GM15510 (cell line): ENCODE results near the gene IQSEC1.
A peak's percentile ranks its signal among the peaks of the same experiment; 100 is the strongest.

Experiments
- POLR2A ChIP-seq: IDR thresholded peaks from 3 replicates; pipeline ENCODE4 v1.6.1; 2011; ENCODE audit warnings: borderline replicate concordance; ENCODE audit not compliant: insufficient read length; ENCODE audit errors: extremely low read depth

IQSEC1 gene

DNA sequence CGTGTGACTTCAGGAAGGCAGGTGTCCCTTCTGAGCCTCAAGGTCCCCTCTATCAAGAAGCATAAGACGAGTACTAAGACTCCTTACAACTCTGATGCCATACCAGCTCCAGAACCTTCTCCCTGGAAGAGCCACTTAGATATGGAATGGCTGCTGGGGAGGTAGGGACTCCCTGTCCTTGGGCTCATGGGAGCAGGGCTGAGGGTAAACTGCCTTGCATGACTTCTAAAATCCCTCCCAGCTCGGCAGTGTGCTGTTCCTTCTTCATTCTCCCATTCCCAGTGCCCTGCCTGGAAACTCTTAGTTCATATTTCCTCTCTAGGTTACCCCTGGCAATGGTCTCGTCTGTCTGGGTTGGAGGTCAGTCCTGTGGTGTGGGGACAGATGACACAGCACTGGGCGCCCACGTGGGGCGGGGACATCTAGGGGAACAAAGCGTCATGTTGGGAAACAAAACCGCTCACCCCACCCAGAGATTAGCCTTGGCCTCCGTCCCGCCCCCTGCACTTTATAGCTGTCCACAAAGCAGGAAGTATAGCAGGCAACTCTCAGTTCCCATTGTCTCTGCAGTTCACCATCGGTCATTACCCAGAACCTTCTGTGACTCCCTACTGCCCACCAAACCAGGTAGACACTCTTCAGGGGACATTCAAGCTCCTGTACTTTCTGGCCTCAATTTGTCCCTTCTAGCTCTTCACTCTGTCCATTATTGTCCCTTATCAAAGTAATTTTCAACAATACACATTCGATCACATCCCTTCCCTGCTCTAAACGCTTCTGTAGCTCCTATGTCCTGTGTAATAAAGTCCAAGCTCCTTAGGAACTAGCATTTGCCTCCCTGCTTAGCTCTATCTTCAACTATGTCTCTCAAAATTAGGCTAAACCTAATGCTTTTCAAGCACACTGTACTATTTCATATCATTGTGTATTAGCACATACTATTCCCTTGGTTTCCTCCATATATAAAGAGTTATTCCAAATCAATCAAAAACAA is 73.8 kb downstream of the IQSEC1 start:
- TF ChIP-seq POLR2A = peak; percentile 30

DNA sequence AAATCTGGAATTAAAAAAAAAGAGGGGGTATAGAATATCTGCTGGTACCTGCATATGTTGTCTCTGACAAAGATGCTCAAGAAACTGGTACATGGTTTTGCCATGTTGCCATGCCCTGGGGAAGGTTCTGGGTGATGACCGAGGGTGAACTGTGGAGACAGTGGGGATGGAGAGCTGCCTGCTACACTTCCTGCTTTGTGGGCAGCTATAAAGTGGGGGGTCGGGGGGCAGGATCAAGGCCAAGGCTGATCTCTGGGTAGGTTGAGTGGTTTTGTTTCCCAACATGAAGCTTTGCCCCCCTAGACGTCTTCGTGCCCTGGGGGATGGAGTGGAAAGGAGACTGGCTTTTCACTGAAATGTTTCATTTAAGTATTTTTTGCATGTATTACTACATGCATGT is 74.6 kb downstream of the IQSEC1 start:
- no peak for TF ChIP-seq POLR2A

- TF ChIP-seq POLR2A = no peak
Measured at GRCh38 chr3:12997387-12997786, 75.8 kb downstream of the IQSEC1 start.

DNA sequence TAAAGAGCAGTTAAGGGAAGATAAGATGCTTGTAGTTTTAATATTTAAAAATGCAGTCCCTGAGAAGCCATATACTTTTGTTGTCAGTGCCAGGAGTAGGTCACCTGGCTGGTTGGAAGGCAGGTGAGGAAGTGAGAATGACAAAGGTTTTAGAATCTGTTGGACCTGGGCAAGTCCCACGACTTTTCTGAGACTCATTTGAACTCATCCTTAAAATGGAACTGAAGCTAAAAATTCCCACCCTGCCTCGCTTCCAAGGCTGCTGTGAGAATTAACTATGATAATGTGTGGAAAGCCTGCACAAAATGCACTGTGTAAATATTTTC is 77.1 kb downstream of the IQSEC1 start:
- TF ChIP-seq POLR2A = no peak

DNA sequence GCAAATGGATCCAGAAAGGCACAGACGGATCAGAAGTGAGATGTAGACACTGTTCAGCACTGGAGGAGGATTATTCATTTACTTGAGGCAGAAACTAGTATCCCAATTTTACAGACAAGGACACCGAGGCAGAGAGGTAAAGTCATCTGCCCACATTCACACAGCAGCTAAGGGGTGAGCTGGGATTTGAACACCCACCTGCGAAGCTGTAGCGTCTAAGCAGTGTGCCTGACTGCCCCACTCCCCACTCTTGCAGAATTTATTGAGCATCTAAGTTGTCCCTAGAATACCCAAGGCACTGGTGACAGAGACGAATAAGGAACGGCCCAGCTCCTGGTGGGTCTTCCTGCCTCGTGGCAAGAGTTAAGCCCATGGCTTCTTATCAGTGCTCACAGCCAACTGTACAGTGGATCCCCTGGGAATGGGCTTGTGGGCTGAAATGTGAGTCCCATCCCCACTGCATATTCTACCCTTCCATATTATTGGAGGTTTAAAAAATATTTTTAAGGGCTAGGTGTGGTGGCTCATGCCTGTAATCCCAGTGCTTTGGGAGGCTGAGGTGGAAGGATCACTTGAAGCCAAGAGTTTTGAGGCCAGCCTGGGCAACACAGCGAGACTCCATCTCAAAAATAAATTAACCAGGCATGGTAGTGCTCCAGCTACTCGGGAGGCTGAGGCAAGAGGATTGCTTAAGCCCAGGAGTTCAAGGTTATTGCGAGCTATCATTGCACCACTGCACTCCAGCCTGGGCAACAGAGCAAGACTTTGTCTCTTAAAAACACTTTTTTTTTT is 77.6 kb downstream of the IQSEC1 start:
- no peak for TF ChIP-seq POLR2A

DNA sequence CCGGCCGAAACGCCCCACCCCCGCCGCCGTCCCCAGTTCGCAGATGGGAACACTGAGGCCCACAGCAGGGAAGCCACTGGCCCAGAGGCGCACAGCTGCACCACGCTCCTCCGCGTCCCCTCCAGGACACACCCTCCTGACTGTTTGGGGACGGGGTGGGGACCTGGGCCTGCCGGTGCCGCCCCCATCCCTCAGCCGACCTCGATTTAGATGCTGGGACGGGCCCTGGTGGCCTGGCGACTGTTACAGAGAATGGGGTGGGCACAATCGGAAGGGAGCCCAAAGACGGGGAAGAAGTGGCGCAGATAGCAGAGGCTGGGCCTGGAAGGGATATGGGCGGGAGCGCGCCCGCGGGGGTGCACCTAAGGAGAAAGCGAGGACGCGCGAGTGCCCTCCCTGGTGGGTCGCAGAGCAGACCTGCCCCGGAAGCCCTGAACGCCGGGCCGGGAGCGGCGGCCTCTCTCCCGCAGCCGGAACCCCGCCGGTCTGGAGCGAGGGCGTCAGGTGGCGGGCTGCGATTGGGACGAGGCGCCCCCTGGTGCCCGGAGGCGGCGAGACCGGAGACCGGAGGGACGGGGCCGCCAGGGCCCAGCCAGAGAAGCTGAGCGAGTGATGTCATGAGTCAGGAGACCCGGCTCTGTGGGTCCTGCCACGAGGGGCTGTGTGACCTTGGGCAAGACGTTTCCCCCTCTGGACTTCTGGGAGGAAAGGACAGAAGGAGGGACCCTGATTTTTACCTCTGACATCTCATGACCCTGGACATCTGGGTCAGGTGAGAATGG is 78.4 kb downstream of the IQSEC1 start:
- peak; percentile 43 for TF ChIP-seq POLR2A

DNA sequence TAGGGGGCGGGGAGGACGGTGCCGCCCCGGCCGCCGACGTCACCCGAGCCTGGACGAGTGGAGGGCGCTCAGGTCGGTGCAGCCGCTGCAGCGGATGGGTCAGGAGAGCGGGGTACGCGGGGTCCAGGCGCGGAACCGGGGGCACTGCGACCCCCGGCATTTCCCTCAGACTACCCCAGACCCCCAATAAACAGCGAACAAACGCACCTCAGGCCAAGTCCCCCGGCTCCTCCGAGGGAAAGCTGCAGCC is 78.9 kb downstream of the IQSEC1 start:
- no peak for TF ChIP-seq POLR2A

GRCh38 chr3:12993517-12994356 is 79.5 kb downstream of the IQSEC1 start:
- no peak for TF ChIP-seq POLR2A

DNA sequence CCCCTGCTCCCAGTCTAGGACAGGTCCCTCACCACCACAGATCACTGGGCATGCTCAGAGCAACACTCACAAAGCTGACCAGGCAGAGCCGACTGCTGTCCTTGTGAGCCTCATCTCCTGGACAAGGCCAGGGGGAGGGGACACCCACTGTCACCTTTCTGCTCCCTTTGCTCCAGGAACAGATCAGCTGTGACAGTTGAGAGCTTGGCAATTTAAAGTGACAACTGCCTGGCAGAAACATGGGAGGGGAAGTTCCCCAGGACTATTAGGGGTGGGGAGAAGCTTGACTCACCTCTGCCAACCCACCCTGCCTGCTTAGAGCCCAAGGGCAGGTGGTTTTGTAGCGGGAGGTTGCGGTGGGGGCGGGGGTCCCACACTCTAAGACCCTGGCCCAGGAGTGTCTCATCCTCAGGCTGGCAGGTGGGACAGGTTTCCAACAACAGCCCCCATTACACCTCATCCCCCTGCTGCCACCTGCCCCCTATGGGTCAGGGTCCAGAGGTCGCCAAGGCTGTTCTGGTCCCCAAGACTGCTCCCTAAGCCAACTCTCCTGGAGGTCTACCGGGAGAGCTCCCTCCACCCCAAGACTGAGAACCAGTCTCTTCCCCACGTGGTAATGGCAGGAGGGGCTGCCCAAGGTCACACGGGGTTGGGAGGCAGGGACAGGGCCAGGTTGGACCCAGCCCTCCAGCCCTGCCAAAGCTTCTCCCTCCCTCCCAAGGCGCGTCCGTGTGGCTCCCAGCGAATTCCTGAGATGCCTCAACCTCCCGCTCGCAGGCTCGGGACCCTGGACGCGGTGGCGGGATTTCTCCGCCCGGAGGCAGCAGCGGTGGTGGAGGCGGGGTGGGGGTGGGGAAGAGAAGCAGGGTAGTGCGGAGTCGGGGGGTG is 80.4 kb downstream of the IQSEC1 start:
- no peak for TF ChIP-seq POLR2A

GRCh38 chr3:12991861-12992281 is 81.4 kb downstream of the IQSEC1 start:
- no peak for TF ChIP-seq POLR2A

GRCh38 chr3:12991481-12991837 is 81.8 kb downstream of the IQSEC1 start:
- no peak for TF ChIP-seq POLR2A

DNA sequence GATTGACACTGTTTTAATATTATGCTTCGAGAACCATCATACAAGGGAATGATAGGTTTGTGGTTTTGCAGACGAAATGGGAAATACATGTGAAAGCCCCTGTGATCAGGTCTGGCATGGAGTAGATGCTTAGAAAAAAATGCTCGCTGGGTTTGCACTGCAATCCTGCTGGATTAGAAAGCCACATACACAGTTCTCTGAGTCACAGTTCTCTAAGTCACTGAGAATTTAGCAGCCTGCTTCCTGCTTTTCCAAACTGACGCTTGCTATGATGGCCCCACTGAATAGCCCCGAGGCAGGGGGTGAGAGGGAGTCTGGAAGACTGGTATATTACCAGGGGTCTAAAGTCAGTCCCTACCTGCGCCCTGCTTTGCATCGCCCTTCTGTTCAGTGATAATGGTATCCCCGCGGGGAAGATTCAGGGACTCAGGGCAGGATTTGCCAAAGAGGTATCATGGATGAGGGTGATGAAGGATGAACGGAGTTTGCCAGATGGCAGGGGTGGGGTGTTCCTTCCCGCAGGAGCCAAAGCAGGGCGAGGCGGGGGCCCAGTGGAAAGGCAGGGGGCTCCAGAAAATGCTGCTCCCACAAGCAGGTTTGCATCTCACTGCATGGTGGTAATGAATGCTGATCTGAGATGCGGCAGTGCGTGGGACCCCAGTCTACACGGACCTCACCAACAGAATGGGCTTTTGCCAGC is 82.3 kb downstream of the IQSEC1 start:
- no peak for TF ChIP-seq POLR2A

GRCh38 chr3:12990306-12990705 is 82.9 kb downstream of the IQSEC1 start:
- no peak for TF ChIP-seq POLR2A

DNA sequence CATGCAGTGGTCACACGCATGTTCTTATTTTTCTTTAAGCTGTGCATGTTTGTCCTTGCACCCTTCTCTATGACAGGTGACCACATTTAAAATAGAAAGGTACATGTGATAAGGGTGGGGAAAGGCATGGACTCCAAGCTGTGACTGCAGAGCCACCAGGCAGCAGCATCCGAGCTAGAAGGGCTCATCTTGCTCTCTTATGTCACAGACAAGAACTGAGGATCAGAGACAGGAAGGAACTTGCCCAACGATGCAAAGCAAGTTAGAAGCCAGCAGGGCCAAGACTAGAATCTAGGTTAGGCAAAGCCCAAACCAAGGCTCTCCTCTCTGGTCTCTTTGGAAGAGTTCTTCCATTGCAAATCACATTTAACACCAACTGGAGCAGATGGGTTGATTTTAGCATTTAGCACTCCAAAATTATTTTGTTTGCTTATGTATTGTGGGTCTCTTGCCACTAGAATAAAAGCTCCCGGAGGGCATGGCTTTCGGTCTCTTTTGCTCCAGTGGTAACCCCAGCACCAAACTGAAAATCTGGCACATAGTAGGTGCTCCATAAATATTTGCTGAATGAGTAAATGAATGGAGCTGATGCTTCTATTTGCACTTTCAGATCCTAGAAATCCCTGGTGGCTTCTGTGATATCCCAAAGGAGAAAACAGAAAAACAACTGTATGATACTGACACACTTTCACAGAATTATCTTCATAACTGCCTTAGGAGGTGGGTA is 84.3 kb downstream of the IQSEC1 start:
- TF ChIP-seq POLR2A = no peak
